MG63 (cell line): Measurements from ENCODE around the gene CLDN15. TPM values are rescaled to one million over a fixed set of nuclear protein-coding genes. Genes with fewer than 3 reads are reported as not detected.

Experiments
- DNase-seq: peaks from one replicate; pipeline ENCODE4 v3.0.0-alpha.2; 2020
- H3K27me3 ChIP-seq: fragments of 250-450 bp; sonication (Bioruptor Pico); 2 replicates; pipeline ENCODE4 v1.5.1; 2020; ENCODE audit warnings: mild to moderate bottlenecking, moderate library complexity
- H3K36me3 ChIP-seq: fragments of 250-450 bp; sonication (Bioruptor Pico); 2 replicates; pipeline ENCODE4 v1.5.1; 2020; ENCODE audit warnings: mild to moderate bottlenecking, moderate library complexity
- H3K4me3 ChIP-seq: fragments of 250-450 bp; sonication (Bioruptor Pico); 2 replicates; pipeline ENCODE4 v1.5.1; 2020; ENCODE audit warnings: mild to moderate bottlenecking, moderate library complexity
- H3K9me3 ChIP-seq: fragments of 250-450 bp; sonication (Bioruptor Pico); 2 replicates; pipeline ENCODE4 v1.5.1; 2020; ENCODE audit warnings: mild to moderate bottlenecking, moderate library complexity
- total RNA-seq: library from RNA; depleted of rRNA; stranded (reverse); fragments of >200 nt; shearing (Covaris generic); gene quantifications from 2 replicates; pipeline ENCODE4 v1.2.3, GENCODE V29; 2014; ENCODE audit warnings: low replicate concordance

The CLDN15 gene
- total RNA-seq, 1 experiment from 2014 or later = 4.1 TPM

DNA sequence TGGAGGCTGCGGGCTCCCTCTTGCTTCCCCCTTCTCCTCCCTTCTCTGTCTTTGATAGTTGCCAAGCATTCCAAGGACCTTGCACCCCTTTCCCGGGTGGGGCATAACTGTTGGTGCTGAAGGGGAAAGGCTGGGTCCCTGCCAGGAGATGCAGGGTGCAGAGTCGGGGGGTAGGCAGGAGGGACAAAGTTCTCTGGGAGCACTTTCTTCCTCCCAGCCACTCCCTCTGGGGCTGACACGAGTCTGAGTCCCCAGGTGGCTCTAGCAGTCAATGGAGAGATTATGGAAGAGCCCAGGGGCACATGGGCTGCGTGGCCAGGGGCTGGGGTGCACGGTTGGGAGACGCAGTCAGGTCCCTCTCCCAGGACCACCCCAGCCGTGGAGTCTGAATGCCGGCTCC is 2.1 kb downstream of the CLDN15 start:
- no peaks in the 10 kb centered on the region for H3K9me3 ChIP-seq
- no peaks in the 10 kb centered on the region for H3K27me3 ChIP-seq
- no peak for DNase-seq
- no peak overlapping the region for H3K4me3 ChIP-seq
- H3K36me3 ChIP-seq = no peaks in the 10 kb centered on the region

- H3K27me3 ChIP-seq = no peaks in the 10 kb centered on the region
- DNase-seq = no peak
- no peak overlapping the region for H3K4me3 ChIP-seq
- H3K9me3 ChIP-seq = no peaks in the 10 kb centered on the region
- no peaks in the 10 kb centered on the region for H3K36me3 ChIP-seq
Observed at GRCh38 chr7:101235050-101235449, 2.6 kb downstream of the CLDN15 start.

DNA sequence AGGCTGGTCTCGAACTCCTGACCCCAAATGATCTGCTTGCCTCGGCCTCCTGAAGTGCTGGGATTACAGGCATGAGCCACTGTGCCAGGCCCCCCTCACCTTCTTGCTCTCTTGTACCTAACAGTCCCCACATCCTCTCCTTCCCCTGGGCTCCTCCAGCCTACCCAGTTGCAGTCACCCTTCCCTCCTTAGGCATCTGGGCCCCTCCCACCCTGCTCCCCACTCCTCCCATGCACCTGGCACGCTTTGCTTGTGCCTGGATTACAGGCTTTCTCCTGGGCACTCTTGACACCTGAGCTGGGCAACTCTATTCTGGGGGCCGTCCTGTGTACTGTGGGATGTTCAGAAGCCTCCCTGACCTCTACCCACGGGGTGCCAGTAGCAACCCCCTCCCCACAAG is 3.0 kb downstream of the CLDN15 start:
- no peak overlapping the region for H3K4me3 ChIP-seq
- DNase-seq = no peak
- H3K9me3 ChIP-seq = no peaks in the 10 kb centered on the region
- H3K27me3 ChIP-seq = no peaks in the 10 kb centered on the region
- no peaks in the 10 kb centered on the region for H3K36me3 ChIP-seq

DNA sequence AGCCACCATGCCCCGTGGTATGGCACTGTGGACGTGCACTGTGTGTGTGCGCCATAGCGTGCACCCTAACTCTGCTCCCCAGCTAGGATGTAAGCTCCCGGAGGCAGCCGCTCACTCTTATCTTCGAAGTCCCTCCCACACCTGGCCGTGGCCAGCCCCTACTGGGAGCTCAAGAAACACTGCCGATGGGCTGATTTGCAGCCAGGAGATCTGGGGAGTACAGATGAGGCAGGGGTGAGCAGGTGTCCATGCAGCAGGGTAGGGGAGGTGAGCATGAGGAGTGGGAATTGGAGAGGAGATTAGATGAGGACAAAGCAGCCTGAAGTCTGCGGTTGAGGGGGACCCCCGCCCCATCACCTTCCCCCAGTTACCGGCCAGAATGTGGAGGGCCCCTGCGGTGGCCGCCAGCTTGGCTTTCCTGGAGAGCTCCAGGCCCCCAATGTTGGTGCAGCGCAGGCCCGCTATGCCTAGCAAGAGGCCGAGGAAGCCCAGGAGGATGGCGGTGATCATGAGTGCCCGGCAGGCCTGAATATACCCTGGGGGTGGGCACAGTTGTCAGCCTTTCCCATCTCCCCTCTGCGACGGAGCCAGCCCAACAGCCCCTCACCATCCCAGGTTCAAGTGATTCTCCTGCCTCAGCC is 3.6 kb downstream of the CLDN15 start:
- H3K27me3 ChIP-seq = no peaks in the 10 kb centered on the region
- H3K36me3 ChIP-seq = no peaks in the 10 kb centered on the region
- no peaks in the 10 kb centered on the region for H3K9me3 ChIP-seq
- no peak for DNase-seq
- H3K4me3 ChIP-seq = no peak overlapping the region

DNA sequence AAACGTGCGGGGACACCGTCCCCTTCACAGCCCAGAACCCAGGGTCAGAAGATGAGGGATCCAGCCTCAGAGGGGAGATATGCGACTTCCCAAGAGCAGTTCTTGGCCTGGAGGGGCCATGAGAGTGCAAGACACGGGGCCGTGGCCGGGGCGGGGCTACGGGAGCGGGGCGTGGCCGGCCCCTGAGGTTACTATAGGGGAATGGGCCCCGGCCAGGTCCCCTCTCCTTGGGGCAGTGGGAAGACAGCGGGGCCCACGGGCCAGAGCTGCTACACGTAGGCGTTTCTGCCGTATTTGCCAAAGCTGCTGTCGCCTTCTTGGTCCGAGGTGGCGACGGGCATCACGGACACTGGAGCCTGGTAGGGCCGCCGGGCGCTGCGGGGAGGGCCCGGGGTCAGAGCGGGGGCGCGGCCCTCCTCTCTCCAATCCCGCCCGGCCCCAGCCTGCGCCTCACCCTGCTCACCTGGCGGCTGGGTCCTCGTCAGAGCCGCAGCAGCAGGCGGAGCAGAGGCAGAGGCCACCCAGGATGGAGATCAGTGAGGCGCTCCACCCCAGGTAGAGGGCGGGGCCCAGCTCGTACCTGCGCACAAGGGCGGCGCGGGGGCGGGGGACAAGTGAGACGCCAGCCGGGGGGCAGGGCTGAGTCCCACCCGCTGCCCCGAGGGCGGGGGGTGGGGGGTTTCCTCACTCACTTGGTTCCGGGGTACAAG is 5.3 kb downstream of the CLDN15 start:
- no peak for DNase-seq
- no peak overlapping the region for H3K4me3 ChIP-seq
- no peaks in the 10 kb centered on the region for H3K36me3 ChIP-seq
- no peaks in the 10 kb centered on the region for H3K9me3 ChIP-seq
- no peaks in the 10 kb centered on the region for H3K27me3 ChIP-seq

DNA sequence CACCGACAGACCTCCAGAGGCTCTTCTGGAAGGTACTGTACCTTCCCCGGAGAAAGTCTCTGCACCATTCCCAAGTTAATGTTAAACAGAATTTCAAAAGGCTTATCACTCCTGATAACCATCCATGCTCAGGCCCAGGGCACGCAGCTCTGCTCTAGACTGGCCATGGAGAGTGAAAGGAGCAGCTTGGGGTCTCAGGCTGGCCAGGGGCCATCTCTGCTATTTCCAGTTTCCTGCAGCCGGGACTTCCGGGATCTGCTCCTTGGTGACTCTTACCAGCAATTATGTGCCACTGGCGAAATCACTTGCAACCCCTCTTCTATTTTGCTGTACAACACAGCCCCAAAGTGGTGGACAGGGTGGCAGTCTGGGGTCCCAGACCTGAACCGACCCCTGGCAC is 6.0 kb downstream of the CLDN15 start:
- Histone ChIP-seq H3K4me3 (no peak overlapping the region), H3K36me3 (no peaks in the 10 kb centered on the region), H3K27me3 (no peaks in the 10 kb centered on the region), H3K9me3 (no peaks in the 10 kb centered on the region)
- DNase-seq = no peak

DNA sequence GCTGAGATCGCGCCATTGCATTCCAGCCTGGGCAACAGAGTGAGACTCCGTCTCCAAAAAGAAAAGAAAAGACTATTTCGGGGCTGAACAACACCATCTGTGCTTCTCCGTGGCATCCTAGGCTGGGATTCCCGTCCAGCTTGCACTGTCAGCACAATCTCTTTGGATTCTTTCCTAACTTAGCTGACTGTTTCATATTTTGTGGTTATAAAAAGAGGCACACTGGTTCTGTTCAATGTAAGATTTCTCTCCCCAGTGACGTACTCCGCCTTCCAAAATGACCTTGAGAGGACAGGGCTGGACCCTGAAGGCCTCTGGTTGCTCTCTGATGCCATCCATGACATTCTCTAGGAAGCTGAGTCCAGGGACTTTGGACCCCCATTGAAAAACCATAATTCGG is 10.9 kb downstream of the CLDN15 start:
- Histone ChIP-seq H3K4me3 (no peak overlapping the region), H3K9me3 (no peaks in the 10 kb centered on the region), H3K36me3 (no peaks in the 10 kb centered on the region), H3K27me3 (no peaks in the 10 kb centered on the region)
- DNase-seq = no peak

- no peak for DNase-seq
- H3K4me3 ChIP-seq = no peak overlapping the region
- no peaks in the 10 kb centered on the region for H3K27me3 ChIP-seq
- no peaks in the 10 kb centered on the region for H3K9me3 ChIP-seq
- no peaks in the 10 kb centered on the region for H3K36me3 ChIP-seq
Observed at GRCh38 chr7:101225650-101226049, 12.0 kb downstream of the CLDN15 start.

DNA sequence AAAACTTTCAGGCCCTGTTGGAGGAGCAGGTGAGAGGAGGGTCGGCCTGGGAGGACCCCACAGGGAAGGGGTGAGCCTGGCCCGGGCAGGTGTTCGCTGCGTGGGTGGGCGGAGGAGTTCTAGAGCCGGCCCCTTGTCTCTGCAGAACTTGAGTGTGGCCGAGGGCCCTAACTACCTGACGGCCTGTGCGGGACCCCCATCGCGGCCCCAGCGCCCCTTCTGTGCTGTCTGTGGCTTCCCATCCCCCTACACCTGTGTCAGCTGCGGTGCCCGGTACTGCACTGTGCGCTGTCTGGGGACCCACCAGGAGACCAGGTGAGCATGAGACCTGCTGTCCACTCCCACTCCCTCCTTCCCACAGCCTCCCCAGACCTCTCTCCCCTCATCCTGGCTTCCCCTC is 14.1 kb downstream of the CLDN15 start:
- DNase-seq = no peak
- no peaks in the 10 kb centered on the region for H3K36me3 ChIP-seq
- no peak overlapping the region for H3K4me3 ChIP-seq
- no peaks in the 10 kb centered on the region for H3K9me3 ChIP-seq
- no peaks in the 10 kb centered on the region for H3K27me3 ChIP-seq

GRCh38 chr7:101222275-101222830 is 15.2 kb downstream of the CLDN15 start:
- H3K36me3 ChIP-seq = no peaks in the 10 kb centered on the region
- H3K4me3 ChIP-seq = no peak overlapping the region
- H3K9me3 ChIP-seq = no peaks in the 10 kb centered on the region
- no peaks in the 10 kb centered on the region for H3K27me3 ChIP-seq
- no peak for DNase-seq

DNA sequence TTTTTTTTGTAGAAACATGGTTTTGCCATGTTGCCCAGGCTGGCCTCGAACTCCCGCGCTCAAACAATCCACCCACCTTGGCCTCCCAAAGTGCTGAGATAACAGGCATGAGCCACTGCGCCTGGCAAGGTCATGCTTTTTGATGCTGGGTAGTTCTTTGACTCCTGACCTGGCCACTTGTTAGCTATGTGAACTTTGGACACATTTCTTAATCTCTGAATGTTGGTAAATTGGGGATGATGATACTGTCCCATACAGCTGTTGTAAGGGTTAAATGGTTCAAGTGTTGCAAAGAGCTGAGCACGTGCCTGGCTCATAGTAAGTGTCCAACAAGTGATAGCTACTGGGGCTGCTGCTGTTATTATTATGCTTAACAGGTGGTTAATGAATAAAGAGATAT is 17.3 kb downstream of the CLDN15 start:
- no peaks in the 10 kb centered on the region for H3K9me3 ChIP-seq
- H3K36me3 ChIP-seq = 0 out of 2 replicates have a peak, but pooled peaks cover under 1% of the 10 kb centered on the region
- no peaks in the 10 kb centered on the region for H3K27me3 ChIP-seq
- no peak overlapping the region for H3K4me3 ChIP-seq
- DNase-seq = no peak

- peak; percentile 10 for DNase-seq
- Histone ChIP-seq H3K4me3 (peak overlapping the region; percentile 84), H3K9me3 (no peaks in the 10 kb centered on the region), H3K27me3 (no peaks in the 10 kb centered on the region), H3K36me3 (peaks cover 8% of the 10 kb centered on the region)
Observed at GRCh38 chr7:101218236-101219125, 19.1 kb downstream of the CLDN15 start.

GRCh38 chr7:101217388-101218235 is 20.0 kb downstream of the CLDN15 start, which contains the start of the genes PLOD3 and ZNHIT1:
TSS of gene PLOD3 (minus strand) at chr7:101217581. CDS start at chr7:101217274, 307 bp downstream.
TSS of gene ZNHIT1 (plus strand) at chr7:101218165. CDS start at chr7:101218196, 31 bp downstream.
- DNase-seq = peak; percentile 87
- H3K27me3 ChIP-seq = no peaks in the 10 kb centered on the region
- H3K4me3 ChIP-seq = peak within 1 kb of the TSS; percentile 84
- peaks cover 8% of the 10 kb centered on the region for H3K36me3 ChIP-seq
- H3K9me3 ChIP-seq = no peaks in the 10 kb centered on the region

- Histone ChIP-seq H3K27me3 (no peaks in the 10 kb centered on the region), H3K4me3 (peak overlapping the region; percentile 84), H3K9me3 (no peaks in the 10 kb centered on the region), H3K36me3 (peaks cover 8% of the 10 kb centered on the region)
- DNase-seq = no peak
Observed at GRCh38 chr7:101216860-101217387, 20.7 kb downstream of the CLDN15 start.

- DNase-seq = no peak
- no peaks in the 10 kb centered on the region for H3K9me3 ChIP-seq
- peak overlapping the region; percentile 84 for H3K4me3 ChIP-seq
- H3K36me3 ChIP-seq = peaks cover 8% of the 10 kb centered on the region
- H3K27me3 ChIP-seq = no peaks in the 10 kb centered on the region
Observed at GRCh38 chr7:101216001-101216859, 21.4 kb downstream of the CLDN15 start.
